Suppressor macrophage (primary cell): ENCODE measurements around the gene FAM163A.
A peak's percentile ranks its signal among the peaks of the same experiment; 100 is the strongest.
"Not testable (repeated sequence)": the region's sequence is repeated elsewhere in the genome, so short reads cannot be mapped to it uniquely, and the experiment has no call there.

Experiments used
- DNase-seq, 4 experiments: peaks; one replicate each; pipeline ENCODE4 v3.0.0-alpha.2; 2020 to 2022

FAM163A gene

GRCh38 chr1:179794669-179795068 is 51.6 kb downstream of the FAM163A start:
- DNase-seq: peak in 3 of 4 experiments; percentile 14 to 30 (median 22)

DNA sequence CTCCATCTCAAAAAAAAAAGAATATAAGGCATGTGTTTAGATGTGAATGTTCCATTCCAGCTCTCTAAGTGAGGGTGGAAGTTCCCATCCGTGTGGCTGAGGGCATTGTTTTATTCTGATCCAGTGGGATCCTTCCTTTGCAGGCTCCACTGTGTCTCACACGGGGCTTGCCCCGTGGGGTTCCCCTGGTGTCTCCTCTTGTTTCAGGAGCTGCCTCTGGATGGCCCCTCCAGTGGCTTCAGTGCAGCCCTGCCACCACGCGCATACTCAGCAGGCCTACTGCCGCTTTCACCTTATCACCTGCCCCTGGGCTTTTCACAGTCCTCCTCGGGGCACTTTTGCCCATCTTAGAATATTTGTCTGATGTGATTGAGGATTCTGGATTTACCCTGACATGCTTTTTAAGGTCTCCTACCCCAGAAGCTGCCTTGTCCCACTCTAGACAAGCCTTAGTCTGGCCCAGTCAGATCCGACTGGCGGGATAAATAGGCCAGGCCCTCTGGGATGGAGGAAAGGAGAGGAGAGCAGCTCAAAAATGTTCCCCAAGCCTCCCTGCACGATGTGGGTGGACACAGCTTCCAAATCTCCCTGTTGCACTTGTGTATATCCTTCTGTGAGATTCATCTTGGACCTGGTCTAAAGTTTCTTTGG is 55.2 kb downstream of the FAM163A start:
- DNase-seq: no peak

DNA sequence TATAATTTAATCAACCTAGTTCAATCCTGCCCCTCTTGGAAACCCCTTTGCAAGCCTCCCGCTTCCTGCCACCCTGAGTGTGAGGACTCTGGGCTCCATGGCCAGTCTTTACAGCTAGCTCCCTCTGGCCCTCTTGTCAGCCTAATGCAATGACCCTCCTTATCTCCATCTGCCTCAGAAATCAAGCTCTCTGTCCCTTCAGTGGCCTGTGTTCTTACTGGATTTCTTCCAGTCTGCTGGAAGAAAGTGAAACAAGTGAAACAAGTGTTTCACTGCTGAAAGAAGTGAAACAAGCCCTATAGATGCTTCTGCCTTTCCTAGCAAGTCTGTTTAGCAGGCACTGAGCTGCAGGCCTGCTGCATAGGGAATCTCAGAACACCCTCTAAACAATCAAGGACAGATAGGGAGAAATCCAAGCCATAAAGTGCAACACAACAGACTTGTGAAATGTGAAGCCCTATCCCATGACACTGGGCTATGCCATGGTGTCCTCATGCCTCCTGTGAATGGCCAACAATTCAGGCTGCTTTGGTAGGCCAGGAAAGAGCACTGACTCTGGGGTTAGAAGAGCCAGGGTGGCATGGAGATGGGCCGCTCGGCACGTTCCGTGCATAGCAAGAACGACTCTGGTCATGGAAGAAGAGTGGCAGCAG is 55.9 kb downstream of the FAM163A start:
- DNase-seq: no peak

GRCh38 chr1:179800481-179800880 is 57.4 kb downstream of the FAM163A start:
- no peak for DNase-seq

DNA sequence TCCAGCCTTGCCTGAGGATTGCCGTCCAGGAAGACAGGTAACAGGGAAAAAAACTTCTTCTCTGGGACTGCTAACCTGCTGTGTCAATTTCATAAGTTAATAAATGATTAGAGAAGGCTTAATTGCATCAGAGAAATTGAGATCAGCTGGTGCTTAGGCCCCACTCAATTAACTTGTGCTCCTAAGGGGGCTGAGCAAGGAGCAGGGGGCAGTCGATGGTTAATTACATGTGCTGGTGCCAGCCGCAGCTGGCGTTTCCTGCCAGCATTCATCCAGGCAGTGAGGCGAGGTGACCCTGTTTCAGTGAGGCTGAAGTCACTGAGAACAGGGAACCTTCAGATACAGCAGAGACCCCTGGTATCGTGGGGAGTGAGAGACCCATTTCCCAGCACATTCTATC is 60.0 kb downstream of the FAM163A start:
- DNase-seq: no peak

- no peak for DNase-seq
Measured at GRCh38 chr1:179803918-179804317, 60.8 kb downstream of the FAM163A start.

- not testable (repeated sequence) for DNase-seq
Measured at GRCh38 chr1:179804417-179804816, 61.3 kb downstream of the FAM163A start.

DNA sequence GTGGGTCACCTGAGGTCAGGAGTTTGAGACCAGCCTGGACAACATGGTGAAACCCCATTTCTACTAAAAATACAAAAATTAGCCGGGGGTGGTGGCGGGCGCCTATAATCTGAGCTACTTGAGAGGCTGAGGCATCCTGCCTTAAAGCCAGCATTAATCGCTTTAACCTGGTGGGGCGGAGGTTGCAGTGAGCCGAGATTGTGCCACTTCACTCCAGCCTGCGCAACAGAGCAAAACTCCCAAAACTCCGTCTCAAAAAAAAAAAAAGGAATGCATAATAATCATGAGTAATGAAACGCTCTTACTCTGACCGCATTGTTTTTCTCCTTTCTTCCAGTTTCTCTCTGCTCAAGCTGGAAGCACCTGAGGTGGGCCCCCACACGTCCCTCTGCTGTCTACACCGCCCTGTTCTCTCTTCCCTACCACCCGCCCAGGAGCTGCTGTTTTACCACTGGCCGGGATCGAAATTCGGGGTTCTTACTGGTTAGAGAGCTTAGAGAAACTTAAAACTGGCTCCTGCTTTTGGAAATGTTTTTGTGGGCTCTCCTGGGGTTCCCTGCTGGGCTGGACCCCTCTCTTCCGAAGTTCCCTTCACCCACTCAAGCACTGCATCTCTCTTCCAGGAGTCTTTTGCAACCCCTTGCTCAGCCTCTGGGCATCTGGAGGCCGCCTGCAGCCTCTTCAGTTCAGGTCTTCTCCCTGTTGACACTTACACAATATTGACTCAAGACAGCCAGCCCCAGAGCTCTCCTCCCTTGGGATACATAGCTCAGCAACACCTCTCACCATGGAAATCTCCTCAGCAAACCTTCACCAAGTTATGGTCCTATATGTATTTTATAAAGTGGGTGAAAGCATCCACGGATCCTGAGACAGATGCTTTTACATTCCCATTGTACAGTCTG is 62.5 kb downstream of the FAM163A start:
- no peak for DNase-seq

DNA sequence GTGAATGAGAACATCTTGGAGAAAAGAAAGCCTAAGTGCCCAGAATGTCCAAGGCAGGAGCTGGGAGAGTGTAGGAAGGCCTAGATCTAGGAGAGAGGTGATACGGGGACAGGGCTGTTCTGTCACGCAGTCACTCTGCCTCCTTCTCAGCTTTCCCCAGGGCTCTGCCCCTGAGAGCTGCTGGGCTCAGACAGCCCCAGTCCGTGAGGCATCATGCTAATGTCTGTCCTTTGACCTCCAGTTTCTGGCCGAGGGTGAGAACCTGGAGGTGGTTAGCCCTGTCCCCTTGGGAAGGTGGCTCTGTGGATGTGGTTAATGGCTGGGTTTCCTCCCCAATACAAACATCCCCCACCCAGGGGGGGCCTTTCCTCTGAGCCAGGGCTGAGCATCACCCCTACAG is 63.2 kb downstream of the FAM163A start:
- no peak for DNase-seq

- DNase-seq: no peak
Measured at GRCh38 chr1:179807291-179807690, 64.2 kb downstream of the FAM163A start.

DNA sequence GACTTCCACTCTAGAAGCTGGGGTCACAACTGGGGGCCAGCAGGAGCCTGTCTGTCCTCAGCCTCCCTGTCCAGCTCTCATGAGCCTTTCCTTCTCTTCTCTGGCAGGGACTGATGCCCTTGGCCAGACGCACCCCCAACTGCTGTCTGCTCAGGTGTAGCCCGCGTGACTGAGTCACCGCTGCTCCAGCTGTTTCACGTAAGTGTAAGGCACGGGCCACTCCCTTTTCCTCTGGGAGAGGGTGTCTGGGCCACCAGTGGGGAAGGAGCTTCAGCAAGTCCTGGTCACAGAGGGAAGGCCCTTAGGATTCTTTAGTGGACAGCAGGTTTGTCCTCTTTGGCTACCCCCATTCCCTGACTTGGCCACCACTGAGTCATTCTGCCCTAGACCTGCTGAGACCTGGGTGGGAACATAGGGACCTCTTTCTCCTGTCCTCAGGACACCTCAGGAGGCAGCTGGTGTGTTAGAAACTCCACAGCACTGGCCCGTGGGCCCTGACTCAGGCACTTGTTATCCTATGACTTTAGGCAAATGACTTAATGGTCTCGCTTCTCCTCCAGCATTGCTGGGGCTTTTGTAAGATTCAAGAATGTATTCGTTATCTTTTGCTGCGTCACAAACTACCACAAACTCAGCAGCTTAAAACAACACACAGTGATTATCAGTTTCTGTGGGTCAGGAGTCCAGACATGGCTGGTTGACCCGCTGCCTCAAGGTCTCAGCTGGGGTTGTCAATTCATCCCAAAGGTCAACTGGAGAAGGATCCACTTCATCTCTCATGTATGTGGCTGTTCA is 64.8 kb downstream of the FAM163A start:
- no peak for DNase-seq

DNA sequence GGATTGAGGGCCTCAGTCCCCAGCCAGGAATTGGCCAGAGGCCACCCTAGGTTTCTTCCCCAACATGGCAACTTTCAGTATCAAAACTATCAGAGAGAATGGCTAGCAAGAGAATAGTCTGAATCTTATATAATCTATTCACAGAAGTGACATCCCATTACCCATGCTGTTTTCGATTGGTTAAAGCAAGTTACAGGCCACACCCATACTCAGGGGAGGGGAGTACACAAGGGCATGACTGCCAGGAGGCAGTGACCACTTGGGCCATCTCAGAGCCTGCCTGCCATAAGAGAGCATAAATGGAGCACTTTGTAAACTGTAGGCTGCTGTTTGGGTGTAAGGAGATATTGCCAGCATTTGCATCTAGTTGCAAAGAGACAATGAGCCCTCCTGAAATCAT is 65.4 kb downstream of the FAM163A start:
- DNase-seq: peak in 1 of 4 experiments; percentile 8

- DNase-seq: peak; percentile 69 to 82 (median 77)
Measured at GRCh38 chr1:179809506-179810366, 66.6 kb downstream of the FAM163A start.

GRCh38 chr1:179810367-179810715 is 67.2 kb downstream of the FAM163A start:
- DNase-seq: no peak

DNA sequence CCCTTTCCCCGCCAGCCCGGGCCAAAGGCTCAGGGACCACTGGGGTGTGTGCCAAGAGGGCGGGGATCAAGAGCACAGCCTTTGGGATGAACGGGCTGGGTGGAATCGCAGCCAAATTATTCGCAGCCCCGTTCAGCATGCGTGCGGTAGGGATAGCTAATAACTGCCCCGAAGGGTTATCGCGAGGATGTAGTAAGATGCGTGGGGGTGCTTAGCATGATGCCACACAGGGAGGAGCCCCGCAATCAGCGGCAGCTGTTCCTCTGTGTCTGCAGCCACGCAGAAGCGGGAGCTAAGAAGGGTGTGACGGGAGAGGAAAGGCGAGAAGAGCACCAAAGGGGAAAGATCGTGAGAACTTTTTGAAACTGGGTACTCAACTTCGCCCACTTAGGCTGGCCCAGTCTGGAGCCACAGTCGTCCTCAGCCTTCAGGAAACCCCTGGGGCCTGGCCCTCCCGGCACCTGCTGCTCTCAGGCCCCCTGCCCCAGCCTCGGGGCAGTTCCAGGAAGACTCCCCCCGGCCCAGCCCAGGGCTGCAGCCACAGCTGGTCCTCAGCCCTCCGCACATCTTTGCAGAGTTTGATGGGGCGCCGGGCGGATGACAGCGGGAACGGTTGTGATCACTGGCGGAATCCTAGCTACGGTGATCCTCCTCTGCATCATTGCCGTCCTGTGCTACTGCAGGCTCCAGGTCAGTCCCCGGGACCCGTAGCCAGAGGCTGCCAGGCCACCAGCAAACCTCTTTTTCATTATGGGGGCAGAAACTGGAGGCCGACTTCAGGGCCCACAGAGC is 69.6 kb downstream of the FAM163A start:
- DNase-seq: no peak

DNA sequence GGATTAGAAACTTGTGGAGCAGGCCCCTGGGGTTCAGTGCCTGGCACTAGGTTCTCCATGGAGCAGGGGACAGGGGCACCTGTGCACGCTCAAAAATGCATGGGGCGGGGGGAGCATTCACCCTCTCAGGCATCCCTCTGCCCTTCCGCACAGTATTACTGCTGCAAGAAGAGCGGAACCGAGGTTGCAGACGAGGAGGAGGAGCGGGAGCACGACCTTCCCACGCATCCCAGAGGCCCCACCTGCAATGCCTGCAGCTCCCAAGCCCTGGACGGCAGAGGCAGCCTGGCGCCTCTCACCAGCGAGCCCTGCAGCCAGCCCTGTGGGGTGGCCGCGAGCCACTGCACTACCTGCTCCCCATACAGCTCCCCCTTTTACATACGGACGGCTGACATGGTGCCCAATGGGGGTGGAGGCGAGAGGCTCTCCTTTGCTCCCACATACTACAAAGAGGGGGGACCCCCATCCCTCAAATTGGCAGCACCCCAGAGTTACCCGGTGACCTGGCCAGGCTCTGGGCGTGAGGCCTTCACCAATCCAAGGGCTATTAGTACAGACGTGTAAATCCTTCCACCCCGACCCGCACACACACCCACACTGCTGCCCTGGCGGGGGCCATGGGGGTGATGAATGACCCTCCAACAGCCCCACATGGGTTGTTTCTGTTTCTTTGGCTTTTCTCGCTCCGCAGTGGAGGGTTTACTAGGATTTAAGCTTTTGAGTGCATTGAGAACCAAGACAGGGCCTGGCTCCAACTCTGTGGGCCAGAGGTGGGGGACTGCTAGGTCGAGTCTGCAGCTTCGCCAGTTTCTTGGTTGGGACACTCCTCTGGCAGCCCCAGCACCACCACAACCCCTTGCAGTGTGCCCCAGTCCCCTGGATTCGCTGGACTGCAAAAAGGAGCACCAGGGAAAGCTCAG is 70.8 kb downstream of the FAM163A start:
- DNase-seq: no peak

DNA sequence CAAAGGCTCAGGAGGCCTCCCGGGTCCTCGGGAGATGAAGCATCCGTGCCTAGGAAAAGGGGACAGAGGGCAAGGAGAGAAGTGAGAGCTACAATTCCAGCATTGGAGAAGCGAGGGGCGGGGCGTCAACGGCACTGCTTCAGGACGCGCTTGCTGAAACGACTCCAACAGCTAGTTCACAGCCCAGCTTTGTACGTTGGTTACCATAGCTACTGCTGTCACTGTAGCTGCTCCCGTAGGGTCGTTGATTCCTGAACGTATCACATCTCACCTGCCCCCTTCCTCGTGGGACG is 71.4 kb downstream of the FAM163A start:
- DNase-seq: no peak

DNA sequence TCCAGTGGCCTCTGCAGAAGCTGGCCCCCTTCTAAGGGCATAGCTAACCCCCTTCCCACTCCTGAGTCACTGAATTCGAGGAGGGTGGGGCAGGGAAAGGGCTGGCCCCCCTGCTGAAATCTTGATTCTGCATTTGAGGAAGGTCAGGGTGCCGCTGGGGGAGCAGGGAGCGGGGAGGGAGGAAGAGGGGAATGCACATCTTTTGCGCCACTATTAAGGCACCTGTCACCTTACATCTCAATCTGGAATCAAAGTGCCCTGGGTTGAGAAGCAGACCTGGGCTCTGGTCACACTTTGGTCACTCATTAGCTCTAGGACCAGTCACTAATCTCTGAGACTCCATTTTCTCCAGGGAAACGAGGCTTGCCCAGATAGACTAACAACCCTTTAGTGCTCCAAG is 72.5 kb downstream of the FAM163A start:
- no peak for DNase-seq

- no peak for DNase-seq
Measured at GRCh38 chr1:179816196-179816960, 73.3 kb downstream of the FAM163A start.
